ENCODE data around the gene HDAC3.

The HDAC3 gene

GRCh38 chr5:141638771-141639170 lies 2.1 kb upstream of the HDAC3 start:
- TF ChIP-seq SPI1 (IDR thresholded peaks at IDR 0.05; ENCODE audit: borderline replicate concordance, low read depth) (no peak), GABPA (IDR thresholded peaks at IDR 0.05; ENCODE audit: low read depth) (no peak), POLR2AphosphoS5 (IDR thresholded peaks at IDR 0.05; ENCODE audit: low read depth) (no peak)
- TF ChIP-seq, protein P1, sequence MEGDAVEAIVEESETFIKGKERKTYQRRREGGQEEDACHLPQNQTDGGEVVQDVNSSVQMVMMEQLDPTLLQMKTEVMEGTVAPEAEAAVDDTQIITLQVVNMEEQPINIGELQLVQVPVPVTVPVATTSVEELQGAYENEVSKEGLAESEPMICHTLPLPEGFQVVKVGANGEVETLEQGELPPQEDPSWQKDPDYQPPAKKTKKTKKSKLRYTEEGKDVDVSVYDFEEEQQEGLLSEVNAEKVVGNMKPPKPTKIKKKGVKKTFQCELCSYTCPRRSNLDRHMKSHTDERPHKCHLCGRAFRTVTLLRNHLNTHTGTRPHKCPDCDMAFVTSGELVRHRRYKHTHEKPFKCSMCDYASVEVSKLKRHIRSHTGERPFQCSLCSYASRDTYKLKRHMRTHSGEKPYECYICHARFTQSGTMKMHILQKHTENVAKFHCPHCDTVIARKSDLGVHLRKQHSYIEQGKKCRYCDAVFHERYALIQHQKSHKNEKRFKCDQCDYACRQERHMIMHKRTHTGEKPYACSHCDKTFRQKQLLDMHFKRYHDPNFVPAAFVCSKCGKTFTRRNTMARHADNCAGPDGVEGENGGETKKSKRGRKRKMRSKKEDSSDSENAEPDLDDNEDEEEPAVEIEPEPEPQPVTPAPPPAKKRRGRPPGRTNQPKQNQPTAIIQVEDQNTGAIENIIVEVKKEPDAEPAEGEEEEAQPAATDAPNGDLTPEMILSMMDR (IDR thresholded peaks at IDR 0.05; ENCODE audit: insufficient read depth, low read length), result no peak
- TF ChIP-seq, protein P2, sequence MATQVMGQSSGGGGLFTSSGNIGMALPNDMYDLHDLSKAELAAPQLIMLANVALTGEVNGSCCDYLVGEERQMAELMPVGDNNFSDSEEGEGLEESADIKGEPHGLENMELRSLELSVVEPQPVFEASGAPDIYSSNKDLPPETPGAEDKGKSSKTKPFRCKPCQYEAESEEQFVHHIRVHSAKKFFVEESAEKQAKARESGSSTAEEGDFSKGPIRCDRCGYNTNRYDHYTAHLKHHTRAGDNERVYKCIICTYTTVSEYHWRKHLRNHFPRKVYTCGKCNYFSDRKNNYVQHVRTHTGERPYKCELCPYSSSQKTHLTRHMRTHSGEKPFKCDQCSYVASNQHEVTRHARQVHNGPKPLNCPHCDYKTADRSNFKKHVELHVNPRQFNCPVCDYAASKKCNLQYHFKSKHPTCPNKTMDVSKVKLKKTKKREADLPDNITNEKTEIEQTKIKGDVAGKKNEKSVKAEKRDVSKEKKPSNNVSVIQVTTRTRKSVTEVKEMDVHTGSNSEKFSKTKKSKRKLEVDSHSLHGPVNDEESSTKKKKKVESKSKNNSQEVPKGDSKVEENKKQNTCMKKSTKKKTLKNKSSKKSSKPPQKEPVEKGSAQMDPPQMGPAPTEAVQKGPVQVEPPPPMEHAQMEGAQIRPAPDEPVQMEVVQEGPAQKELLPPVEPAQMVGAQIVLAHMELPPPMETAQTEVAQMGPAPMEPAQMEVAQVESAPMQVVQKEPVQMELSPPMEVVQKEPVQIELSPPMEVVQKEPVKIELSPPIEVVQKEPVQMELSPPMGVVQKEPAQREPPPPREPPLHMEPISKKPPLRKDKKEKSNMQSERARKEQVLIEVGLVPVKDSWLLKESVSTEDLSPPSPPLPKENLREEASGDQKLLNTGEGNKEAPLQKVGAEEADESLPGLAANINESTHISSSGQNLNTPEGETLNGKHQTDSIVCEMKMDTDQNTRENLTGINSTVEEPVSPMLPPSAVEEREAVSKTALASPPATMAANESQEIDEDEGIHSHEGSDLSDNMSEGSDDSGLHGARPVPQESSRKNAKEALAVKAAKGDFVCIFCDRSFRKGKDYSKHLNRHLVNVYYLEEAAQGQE (IDR thresholded peaks at IDR 0.05; ENCODE audit: insufficient replicate concordance, low read depth), result no peak
- Histone ChIP-seq H3K27me3 (ENCODE audit: insufficient read depth, poor library complexity, severe bottlenecking) (no peaks in the 10 kb centered on the region), H3K27ac (replicated peaks) (no peak overlapping the region), H3K4me3 (replicated peaks; ENCODE audit: insufficient read depth, low read length) (no peak overlapping the region)
- no peak for DNase-seq (ENCODE audit: low read depth in 1 of 2, low spot score in 1 of 2)

DNA sequence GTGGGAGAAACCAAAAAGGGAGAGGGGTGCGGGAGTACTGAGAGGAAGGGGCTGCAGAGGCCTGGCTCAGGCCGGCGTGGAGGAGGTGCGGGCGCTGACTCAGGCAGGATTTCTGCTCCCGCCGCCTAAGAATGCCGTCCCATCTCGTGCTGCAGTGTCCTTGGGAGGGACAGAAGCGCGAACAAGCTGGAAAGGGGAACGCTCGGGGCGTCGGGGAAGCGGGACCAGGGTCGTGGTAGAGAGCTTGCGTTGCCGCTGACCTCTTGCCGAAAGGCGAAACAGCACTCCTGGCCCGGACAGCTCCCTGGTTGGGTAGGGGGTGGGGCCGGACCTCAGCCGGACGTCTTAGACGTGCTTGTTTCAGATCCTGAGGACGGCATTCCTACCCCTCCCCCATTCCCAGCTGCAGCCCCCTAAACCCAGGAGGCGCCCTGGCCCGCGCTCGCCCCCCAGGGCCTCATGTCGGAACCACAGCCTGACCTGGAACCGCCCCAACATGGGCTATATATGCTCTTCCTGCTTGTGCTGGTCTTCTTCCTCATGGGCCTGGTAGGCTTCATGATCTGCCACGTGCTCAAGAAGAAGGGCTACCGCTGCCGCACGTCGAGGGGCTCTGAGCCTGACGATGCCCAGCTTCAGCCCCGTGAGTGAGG lies 1.2 kb upstream of the HDAC3 start:
- Histone ChIP-seq H3K27me3 (ENCODE audit: insufficient read depth, poor library complexity, severe bottlenecking) (no peaks in the 10 kb centered on the region), H3K27ac (replicated peaks) (peak overlapping the region; percentile 40; the same call in 1 of the 2 replicates), H3K4me3 (replicated peaks; ENCODE audit: insufficient read depth, low read length) (peak overlapping the region; percentile 92)
- TF ChIP-seq, protein P2 (IDR thresholded peaks at IDR 0.05; ENCODE audit: insufficient replicate concordance, low read depth), result peak; percentile 92
- TF ChIP-seq SPI1 (IDR thresholded peaks at IDR 0.05; ENCODE audit: borderline replicate concordance, low read depth) (no peak), GABPA (IDR thresholded peaks at IDR 0.05; ENCODE audit: low read depth) (no peak), POLR2AphosphoS5 (IDR thresholded peaks at IDR 0.05; ENCODE audit: low read depth) (no peak)
- TF ChIP-seq, protein P1 (IDR thresholded peaks at IDR 0.05; ENCODE audit: insufficient read depth, low read length), result no peak
- peak; percentile 37 to 72 for DNase-seq (ENCODE audit: low read depth in 1 of 2, low spot score in 1 of 2)

- H3K27me3 ChIP-seq (ENCODE audit: insufficient read depth, poor library complexity, severe bottlenecking), result no peaks in the 10 kb centered on the region
- peak overlapping the region; percentile 92 for H3K4me3 ChIP-seq (replicated peaks; ENCODE audit: insufficient read depth, low read length)
- TF ChIP-seq, protein P2 (IDR thresholded peaks at IDR 0.05; ENCODE audit: insufficient replicate concordance, low read depth), result no peak
- TF ChIP-seq SPI1 (IDR thresholded peaks at IDR 0.05; ENCODE audit: borderline replicate concordance, low read depth), result no peak
- TF ChIP-seq GABPA (IDR thresholded peaks at IDR 0.05; ENCODE audit: low read depth), result no peak
- TF ChIP-seq POLR2AphosphoS5 (IDR thresholded peaks at IDR 0.05; ENCODE audit: low read depth), result no peak
- TF ChIP-seq, protein P1 (IDR thresholded peaks at IDR 0.05; ENCODE audit: insufficient read depth, low read length), result no peak
- DNase-seq (ENCODE audit: low read depth in 1 of 2, low spot score in 1 of 2), result peak in 1 of 2 experiments; percentile 16
- H3K27ac ChIP-seq (replicated peaks), result peak overlapping the region; percentile 40; the same call in 1 of the 2 replicates
Observed at GRCh38 chr5:141637123-141637766, 596 bp upstream of the HDAC3 start.
